WTC11 (cell line): ENCODE results near the gene NLRP3. TPM values are rescaled to one million over a fixed set of nuclear protein-coding genes. Genes with fewer than 3 reads are reported as not detected.

Experiments
- ATAC-seq: fragments of 200-7000 bp; cut with Tn5 transposase; 2 replicates; pipeline ENCODE4 v1.10.0; 2021; ENCODE audit warnings: mild to moderate bottlenecking, moderate library complexity
- CTCF ChIA-PET: fragments of 300-600 bp; sonication (Branson Sonifier 250); formaldehyde crosslinking; loops from one replicate; lab custom pipeline; 2021; ENCODE audit warnings: antibody characterized with exemption; lab: Charles Lee
- POLR2A ChIA-PET: fragments of 350-600 bp; sonication (Branson Sonifier 250); formaldehyde crosslinking; loops from one replicate; lab custom pipeline; 2021; ENCODE audit warnings: antibody characterized with exemption; lab: Charles Lee
- DNase-seq: peaks from one replicate; pipeline ENCODE4 v3.0.0; 2021; ENCODE audit warnings: low spot score
- H3K27ac Mint-ChIP-seq: 2 replicates; pipeline ENCODE4 v1.8.0; 2021; ENCODE audit warnings: mixed read lengths
- H3K27me3 Mint-ChIP-seq: 2 replicates; pipeline ENCODE4 v1.8.0; 2021; ENCODE audit warnings: low read depth, mild to moderate bottlenecking, moderate library complexity, mixed read lengths
- H3K36me3 Mint-ChIP-seq: 2 replicates; pipeline ENCODE4 v1.8.0; 2021; ENCODE audit warnings: mixed read lengths
- H3K4me1 Mint-ChIP-seq: 2 replicates; pipeline ENCODE4 v1.8.0; 2022; ENCODE audit warnings: mixed read lengths
- H3K4me3 Mint-ChIP-seq: 2 replicates; pipeline ENCODE4 v1.8.0; 2021; ENCODE audit warnings: mild to moderate bottlenecking, moderate library complexity, mixed read lengths
- H3K9me3 Mint-ChIP-seq: 2 replicates; pipeline ENCODE4 v1.8.0; 2021; ENCODE audit warnings: mixed read lengths
- ARID4B ChIP-seq: sonication (generic); formaldehyde crosslinking; IDR thresholded peaks from 2 replicates; pipeline ENCODE4 v1.8.0; 2023; ENCODE audit warnings: missing genetic modification reagents, mild to moderate bottlenecking, borderline replicate concordance
- CREM ChIP-seq: sonication (generic); formaldehyde crosslinking; IDR thresholded peaks from 2 replicates; pipeline ENCODE4 v1.8.1; 2022; ENCODE audit warnings: mild to moderate bottlenecking, missing genetic modification reagents, moderate library complexity
- E2F5 ChIP-seq: sonication (generic); formaldehyde crosslinking; IDR thresholded peaks from 2 replicates; pipeline ENCODE4 v1.8.1; 2022; ENCODE audit warnings: mild to moderate bottlenecking, moderate library complexity, missing genetic modification reagents
- ELF4 ChIP-seq: sonication (generic); formaldehyde crosslinking; IDR thresholded peaks from 2 replicates; pipeline ENCODE4 v1.8.1; 2022; ENCODE audit warnings: low read depth, mild to moderate bottlenecking, moderate library complexity, missing genetic modification reagents
- ETV6 ChIP-seq: sonication (generic); formaldehyde crosslinking; IDR thresholded peaks from 2 replicates; pipeline ENCODE4 v1.8.1; 2022; ENCODE audit warnings: mild to moderate bottlenecking, missing genetic modification reagents
- FOXJ3 ChIP-seq: sonication (generic); formaldehyde crosslinking; IDR thresholded peaks from 2 replicates; pipeline ENCODE4 v1.9.0; 2021; ENCODE audit warnings: missing genetic modification reagents, mild to moderate bottlenecking, borderline replicate concordance
- HMGA2 ChIP-seq: fragments of 250-450 bp; sonication (Bioruptor Pico); IDR thresholded peaks from 2 replicates; pipeline ENCODE4 v1.4.0; 2021; ENCODE audit warnings: mild to moderate bottlenecking, moderate library complexity
- IRF1 ChIP-seq: sonication (generic); formaldehyde crosslinking; IDR thresholded peaks from 2 replicates; pipeline ENCODE4 v1.8.0; 2023; ENCODE audit warnings: missing genetic modification reagents
- JAZF1 ChIP-seq: fragments of 250-450 bp; sonication (Bioruptor Pico); IDR thresholded peaks from 2 replicates; pipeline ENCODE4 v1.9.0; 2021; ENCODE audit warnings: moderate library complexity, mild to moderate bottlenecking, inconsistent platforms
- MXD4 ChIP-seq: fragments of 250-450 bp; sonication (Bioruptor Pico); IDR thresholded peaks from 2 replicates; pipeline ENCODE4 v1.8.0; 2021; ENCODE audit warnings: mild to moderate bottlenecking, moderate library complexity, borderline replicate concordance
- MYBL2 ChIP-seq: sonication (generic); formaldehyde crosslinking; IDR thresholded peaks from 2 replicates; pipeline ENCODE4 v1.8.1; 2023; ENCODE audit warnings: mild to moderate bottlenecking, moderate library complexity, missing genetic modification reagents
- NFATC4 ChIP-seq: fragments of 250-450 bp; sonication (Bioruptor Pico); IDR thresholded peaks from 2 replicates; pipeline ENCODE4 v1.9.0; 2021; ENCODE audit warnings: mild to moderate bottlenecking
- NR1H2 ChIP-seq: sonication (generic); formaldehyde crosslinking; IDR thresholded peaks from 2 replicates; pipeline ENCODE4 v1.9.0; 2021; ENCODE audit warnings: mild to moderate bottlenecking, moderate library complexity, missing genetic modification reagents
- NR3C1 ChIP-seq: sonication (generic); formaldehyde crosslinking; conservative IDR thresholded peaks from 2 replicates; pipeline ENCODE4 v1.8.1; 2023; ENCODE audit warnings: low read depth, mild to moderate bottlenecking, missing genetic modification reagents
- OVOL2 ChIP-seq: fragments of 250-450 bp; sonication (Bioruptor Pico); IDR thresholded peaks from 2 replicates; pipeline ENCODE4 v1.9.0; 2021; ENCODE audit warnings: mild to moderate bottlenecking, borderline replicate concordance
- PRDM15 ChIP-seq: sonication (generic); formaldehyde crosslinking; IDR thresholded peaks from 2 replicates; pipeline ENCODE4 v1.8.0; 2022; ENCODE audit warnings: missing genetic modification reagents
- RORB ChIP-seq: fragments of 250-450 bp; sonication (Bioruptor Pico); IDR thresholded peaks from 2 replicates; pipeline ENCODE4 v1.9.0; 2021; ENCODE audit warnings: mild to moderate bottlenecking
- SMAD4 ChIP-seq: sonication (generic); formaldehyde crosslinking; IDR thresholded peaks from 2 replicates; pipeline ENCODE4 v1.8.0; 2022; ENCODE audit warnings: mild to moderate bottlenecking, missing genetic modification reagents
- SOX15 ChIP-seq: fragments of 250-450 bp; sonication (Bioruptor Pico); IDR thresholded peaks from 2 replicates; pipeline ENCODE4 v1.9.0; 2021; ENCODE audit warnings: mild to moderate bottlenecking
- TEAD1 ChIP-seq: sonication (generic); formaldehyde crosslinking; IDR thresholded peaks from 2 replicates; pipeline ENCODE4 v1.8.0; 2022; ENCODE audit warnings: mild to moderate bottlenecking, missing genetic modification reagents
- TEAD4 ChIP-seq: sonication (generic); formaldehyde crosslinking; IDR thresholded peaks from 2 replicates; pipeline ENCODE4 v1.8.0; 2022; ENCODE audit warnings: mild to moderate bottlenecking, missing genetic modification reagents
- ZBTB21 ChIP-seq: sonication (generic); formaldehyde crosslinking; IDR thresholded peaks from 2 replicates; pipeline ENCODE4 v1.8.1; 2023; ENCODE audit warnings: mild to moderate bottlenecking, missing genetic modification reagents, borderline replicate concordance
- ZBTB43 ChIP-seq: sonication (generic); formaldehyde crosslinking; IDR thresholded peaks from 2 replicates; pipeline ENCODE4 v1.8.1; 2023; ENCODE audit warnings: mild to moderate bottlenecking, missing genetic modification reagents
- ZNF138 ChIP-seq: sonication (generic); formaldehyde crosslinking; conservative IDR thresholded peaks from 2 replicates; pipeline ENCODE4 v1.8.1; 2022; ENCODE audit warnings: mild to moderate bottlenecking, moderate library complexity, missing genetic modification reagents
- ZNF263 ChIP-seq: sonication (generic); formaldehyde crosslinking; IDR thresholded peaks from 2 replicates; pipeline ENCODE4 v1.8.1; 2022; ENCODE audit warnings: low read depth, mild to moderate bottlenecking, moderate library complexity, missing genetic modification reagents
- total RNA-seq: library from RNA; stranded (reverse); gene quantifications from 3 replicates; pipeline ENCODE4 v1.2.3, GENCODE V29; 2021

NLRP3 gene
- total RNA-seq, 1 experiment from 2014 or later, result 0.11 TPM

GRCh38 chr1:247459507-247459906 lies 43.5 kb downstream of the NLRP3 start:
- DNase-seq (no peak), ATAC-seq (no peak)
- Mint-ChIP-seq H3K9me3 (peaks cover 28% of the 10 kb centered on the region), H3K4me3 (no peak overlapping the region), H3K27ac (no peak overlapping the region), H3K4me1 (0 out of 2 replicates have a peak, but pooled peaks cover 5% of the 10 kb centered on the region), H3K27me3 (peaks cover 2% of the 10 kb centered on the region), H3K36me3 (peaks cover 8% of the 10 kb centered on the region)
- TF ChIP-seq ETV6 (CRISPR knock-in tag), result no peak
- no peak for TF ChIP-seq FOXJ3 (CRISPR knock-in tag)
- no peak for TF ChIP-seq CREM (CRISPR knock-in tag)
- TF ChIP-seq RORB (CRISPR knock-in tag), result no peak
- TF ChIP-seq TEAD4, result no peak
- TF ChIP-seq ZNF263 (CRISPR knock-in tag), result no peak
- no peak for TF ChIP-seq NR3C1
- TF ChIP-seq ZBTB43 (CRISPR knock-in tag), result no peak
- TF ChIP-seq IRF1 (CRISPR knock-in tag), result no peak
- TF ChIP-seq ARID4B (CRISPR knock-in tag), result no peak
- no peak for TF ChIP-seq ZBTB21 (CRISPR knock-in tag)
- no peak for TF ChIP-seq SOX15
- TF ChIP-seq SMAD4 (CRISPR knock-in tag), result no peak
- POLR2A ChIA-PET, result no interaction called here
- CTCF ChIA-PET, result no interaction called here

GRCh38 chr1:247465796-247466195 lies 49.8 kb downstream of the NLRP3 start:
- H3K27ac Mint-ChIP-seq, result no peak overlapping the region
- ATAC-seq, result no peak
- no peak overlapping the region for H3K4me3 Mint-ChIP-seq
- no peaks in the 10 kb centered on the region for H3K4me1 Mint-ChIP-seq
- DNase-seq, result no peak
- peaks cover 8% of the 10 kb centered on the region for H3K36me3 Mint-ChIP-seq
- ChIA-PET POLR2A (interaction anchor here (0.6 kb wide), 1 partner anchor 76 kb away, joined by 6 read pairs; no protein-coding TSS in a partner anchor), CTCF (no interaction called here)
- H3K9me3 Mint-ChIP-seq, result peaks cover 31% of the 10 kb centered on the region
- no peaks in the 10 kb centered on the region; the same call in 1 of the 2 replicates for H3K27me3 Mint-ChIP-seq
- no peak for TF ChIP-seq SOX15
- no peak for TF ChIP-seq NR1H2 (CRISPR knock-in tag)
- no peak for TF ChIP-seq E2F5 (CRISPR knock-in tag)
- TF ChIP-seq HMGA2 (CRISPR knock-in tag), result no peak
- TF ChIP-seq OVOL2 (CRISPR knock-in tag), result no peak
- TF ChIP-seq ZBTB21 (CRISPR knock-in tag), result no peak
- no peak for TF ChIP-seq MXD4 (CRISPR knock-in tag)
- no peak for TF ChIP-seq JAZF1 (CRISPR knock-in tag)
- TF ChIP-seq NFATC4 (CRISPR knock-in tag), result no peak
- TF ChIP-seq MYBL2 (CRISPR knock-in tag), result no peak
- no peak for TF ChIP-seq TEAD1 (CRISPR knock-in tag)
- no peak for TF ChIP-seq ZNF263 (CRISPR knock-in tag)
- no peak for TF ChIP-seq PRDM15 (CRISPR knock-in tag)
- TF ChIP-seq ZNF138 (CRISPR knock-in tag), result no peak
- TF ChIP-seq ELF4 (CRISPR knock-in tag), result no peak
